HL-60 (cell line): ENCODE measurements around the gene KLHDC4.

Source experiments
- GABPA ChIP-seq: IDR thresholded peaks from 2 replicates; pipeline ENCODE4 v1.6.1; 2012; ENCODE audit warnings: low read depth
- POLR2AphosphoS5 ChIP-seq: IDR thresholded peaks from 2 replicates; pipeline ENCODE4 v1.6.1; 2012; ENCODE audit warnings: low read depth
- TF ChIP-seq, protein P1 (sequence below): IDR thresholded peaks from one replicate; pipeline ENCODE4 v1.5.1; 2011; ENCODE audit warnings: low read length, control low read depth, inconsistent platforms; ENCODE audit not compliant: insufficient read depth
- TF ChIP-seq, protein P2 (sequence below): IDR thresholded peaks from 2 replicates; pipeline ENCODE4 v1.6.1; 2012; ENCODE audit warnings: low read depth; ENCODE audit not compliant: insufficient replicate concordance

DNA sequence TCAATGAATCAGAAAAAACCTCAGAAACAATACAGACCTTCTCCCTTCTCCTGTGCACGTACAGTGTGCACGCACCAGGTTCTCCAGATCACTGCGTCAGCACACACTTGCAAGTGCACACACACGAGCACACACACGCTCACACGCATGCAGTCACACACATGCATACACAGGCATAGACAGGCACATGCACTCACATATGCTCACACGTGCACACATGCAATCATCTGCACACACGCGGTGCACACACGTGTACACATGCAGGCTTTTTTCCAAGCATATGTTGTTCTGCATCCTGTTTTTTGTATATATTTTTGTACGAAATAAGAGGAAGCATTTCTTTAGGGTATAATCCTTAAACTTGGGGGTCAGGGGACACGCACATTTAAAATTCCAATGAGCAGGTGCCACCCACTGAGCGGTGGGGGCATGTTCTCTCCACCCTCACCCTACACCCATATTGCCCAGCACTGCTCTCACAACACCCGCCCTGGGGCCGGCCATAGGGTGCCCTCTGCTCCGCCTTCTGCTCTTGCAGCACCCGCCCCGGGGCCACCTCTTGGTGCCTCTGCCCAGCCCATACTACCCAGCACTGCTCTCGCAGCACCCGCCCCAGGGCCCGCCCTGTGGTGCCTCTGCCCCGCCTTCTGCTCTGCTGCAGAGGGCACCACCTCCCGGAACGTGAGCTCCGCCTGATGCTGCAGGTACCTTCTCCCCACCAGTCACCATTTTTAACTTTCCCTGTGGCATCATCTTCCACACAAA, 20.9 kb downstream of the KLHDC4 start:
- TF ChIP-seq, protein P1, sequence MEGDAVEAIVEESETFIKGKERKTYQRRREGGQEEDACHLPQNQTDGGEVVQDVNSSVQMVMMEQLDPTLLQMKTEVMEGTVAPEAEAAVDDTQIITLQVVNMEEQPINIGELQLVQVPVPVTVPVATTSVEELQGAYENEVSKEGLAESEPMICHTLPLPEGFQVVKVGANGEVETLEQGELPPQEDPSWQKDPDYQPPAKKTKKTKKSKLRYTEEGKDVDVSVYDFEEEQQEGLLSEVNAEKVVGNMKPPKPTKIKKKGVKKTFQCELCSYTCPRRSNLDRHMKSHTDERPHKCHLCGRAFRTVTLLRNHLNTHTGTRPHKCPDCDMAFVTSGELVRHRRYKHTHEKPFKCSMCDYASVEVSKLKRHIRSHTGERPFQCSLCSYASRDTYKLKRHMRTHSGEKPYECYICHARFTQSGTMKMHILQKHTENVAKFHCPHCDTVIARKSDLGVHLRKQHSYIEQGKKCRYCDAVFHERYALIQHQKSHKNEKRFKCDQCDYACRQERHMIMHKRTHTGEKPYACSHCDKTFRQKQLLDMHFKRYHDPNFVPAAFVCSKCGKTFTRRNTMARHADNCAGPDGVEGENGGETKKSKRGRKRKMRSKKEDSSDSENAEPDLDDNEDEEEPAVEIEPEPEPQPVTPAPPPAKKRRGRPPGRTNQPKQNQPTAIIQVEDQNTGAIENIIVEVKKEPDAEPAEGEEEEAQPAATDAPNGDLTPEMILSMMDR, result no peak
- TF ChIP-seq GABPA (no peak), POLR2AphosphoS5 (no peak)
- TF ChIP-seq, protein P2, sequence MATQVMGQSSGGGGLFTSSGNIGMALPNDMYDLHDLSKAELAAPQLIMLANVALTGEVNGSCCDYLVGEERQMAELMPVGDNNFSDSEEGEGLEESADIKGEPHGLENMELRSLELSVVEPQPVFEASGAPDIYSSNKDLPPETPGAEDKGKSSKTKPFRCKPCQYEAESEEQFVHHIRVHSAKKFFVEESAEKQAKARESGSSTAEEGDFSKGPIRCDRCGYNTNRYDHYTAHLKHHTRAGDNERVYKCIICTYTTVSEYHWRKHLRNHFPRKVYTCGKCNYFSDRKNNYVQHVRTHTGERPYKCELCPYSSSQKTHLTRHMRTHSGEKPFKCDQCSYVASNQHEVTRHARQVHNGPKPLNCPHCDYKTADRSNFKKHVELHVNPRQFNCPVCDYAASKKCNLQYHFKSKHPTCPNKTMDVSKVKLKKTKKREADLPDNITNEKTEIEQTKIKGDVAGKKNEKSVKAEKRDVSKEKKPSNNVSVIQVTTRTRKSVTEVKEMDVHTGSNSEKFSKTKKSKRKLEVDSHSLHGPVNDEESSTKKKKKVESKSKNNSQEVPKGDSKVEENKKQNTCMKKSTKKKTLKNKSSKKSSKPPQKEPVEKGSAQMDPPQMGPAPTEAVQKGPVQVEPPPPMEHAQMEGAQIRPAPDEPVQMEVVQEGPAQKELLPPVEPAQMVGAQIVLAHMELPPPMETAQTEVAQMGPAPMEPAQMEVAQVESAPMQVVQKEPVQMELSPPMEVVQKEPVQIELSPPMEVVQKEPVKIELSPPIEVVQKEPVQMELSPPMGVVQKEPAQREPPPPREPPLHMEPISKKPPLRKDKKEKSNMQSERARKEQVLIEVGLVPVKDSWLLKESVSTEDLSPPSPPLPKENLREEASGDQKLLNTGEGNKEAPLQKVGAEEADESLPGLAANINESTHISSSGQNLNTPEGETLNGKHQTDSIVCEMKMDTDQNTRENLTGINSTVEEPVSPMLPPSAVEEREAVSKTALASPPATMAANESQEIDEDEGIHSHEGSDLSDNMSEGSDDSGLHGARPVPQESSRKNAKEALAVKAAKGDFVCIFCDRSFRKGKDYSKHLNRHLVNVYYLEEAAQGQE, result no peak
